ENCODE data around the gene PRMT2.

Gene PRMT2

GRCh38 chr21:46635324-46636180, at the start of gene PRMT2:
TSS of gene PRMT2 (plus strand) at chr21:46635674. CDS start at chr21:46636952, 1,278 bp downstream.
- DNase-seq (ENCODE audit: low read depth) = peak; percentile 82

GRCh38 chr21:46594276-46594675, 41.2 kb upstream of the PRMT2 start:
- H3K4me3 ChIP-seq (ENCODE audit: low read length) = no peak overlapping the region
- TF ChIP-seq CTCF (conservative IDR thresholded peaks at IDR 0.05; ENCODE audit: low read depth, low read length) = no peak
- DNase-seq (ENCODE audit: low read depth) = no peak

More at GRCh38 chr21:46635324-46636180, at the start of gene PRMT2:
- H3K4me3 ChIP-seq (ENCODE audit: low read length) = peak within 1 kb of the TSS; percentile 99
- TF ChIP-seq CTCF (conservative IDR thresholded peaks at IDR 0.05; ENCODE audit: low read depth, low read length) = no peak

GRCh38 chr21:46596201-46596600, 39.3 kb upstream of the PRMT2 start:
- no peak overlapping the region for H3K4me3 ChIP-seq (ENCODE audit: low read length)
- TF ChIP-seq CTCF (conservative IDR thresholded peaks at IDR 0.05; ENCODE audit: low read depth, low read length) = no peak
- no peak for DNase-seq (ENCODE audit: low read depth)

GRCh38 chr21:46597031-46597430, 38.4 kb upstream of the PRMT2 start:
- TF ChIP-seq CTCF (conservative IDR thresholded peaks at IDR 0.05; ENCODE audit: low read depth, low read length) = no peak
- no peak overlapping the region for H3K4me3 ChIP-seq (ENCODE audit: low read length)
- no peak for DNase-seq (ENCODE audit: low read depth)

GRCh38 chr21:46597896-46598343, 37.6 kb upstream of the PRMT2 start:
- no peak for TF ChIP-seq CTCF (conservative IDR thresholded peaks at IDR 0.05; ENCODE audit: low read depth, low read length)
- no peak overlapping the region for H3K4me3 ChIP-seq (ENCODE audit: low read length)
- DNase-seq (ENCODE audit: low read depth) = no peak

- no peak for TF ChIP-seq CTCF (conservative IDR thresholded peaks at IDR 0.05; ENCODE audit: low read depth, low read length)
- DNase-seq (ENCODE audit: low read depth) = peak; percentile 80
Observed at GRCh38 chr21:46598581-46599572, 36.6 kb upstream of the PRMT2 start.

More at GRCh38 chr21:46598581-46599572, 36.6 kb upstream of the PRMT2 start:
- no peak overlapping the region for H3K4me3 ChIP-seq (ENCODE audit: low read length)

Measured in retinal pigment epithelial cell (primary cell).